NB4 (cell line): Measurements from ENCODE around the gene TMEM221.

Source experiments
- CTCF ChIP-seq: IDR thresholded peaks from one replicate; pipeline ENCODE4 v1.5.1; 2012; ENCODE audit warnings: low read depth, low read length
- MYC ChIP-seq: IDR thresholded peaks from 2 replicates; pipeline ENCODE4 v1.6.1; 2011; ENCODE audit warnings: low read depth, low read length
- POLR2A ChIP-seq: IDR thresholded peaks from 2 replicates; pipeline ENCODE4 v1.6.1; 2011; ENCODE audit warnings: mild to moderate bottlenecking; ENCODE audit not compliant: insufficient read length; ENCODE audit errors: extremely low read depth
- TF ChIP-seq, protein P1 (sequence below): IDR thresholded peaks from 2 replicates; pipeline ENCODE4 v1.6.1; 2011; ENCODE audit warnings: low read depth, low read length

GRCh38 chr19:17484520-17485185, 36.2 kb upstream of the TMEM221 start:
- TF ChIP-seq CTCF: no peak
- no peak for TF ChIP-seq POLR2A
- TF ChIP-seq, protein P1, sequence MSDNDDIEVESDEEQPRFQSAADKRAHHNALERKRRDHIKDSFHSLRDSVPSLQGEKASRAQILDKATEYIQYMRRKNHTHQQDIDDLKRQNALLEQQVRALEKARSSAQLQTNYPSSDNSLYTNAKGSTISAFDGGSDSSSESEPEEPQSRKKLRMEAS: no peak
- no peak for TF ChIP-seq MYC
